ENCODE results near the gene PELI1.

DNA sequence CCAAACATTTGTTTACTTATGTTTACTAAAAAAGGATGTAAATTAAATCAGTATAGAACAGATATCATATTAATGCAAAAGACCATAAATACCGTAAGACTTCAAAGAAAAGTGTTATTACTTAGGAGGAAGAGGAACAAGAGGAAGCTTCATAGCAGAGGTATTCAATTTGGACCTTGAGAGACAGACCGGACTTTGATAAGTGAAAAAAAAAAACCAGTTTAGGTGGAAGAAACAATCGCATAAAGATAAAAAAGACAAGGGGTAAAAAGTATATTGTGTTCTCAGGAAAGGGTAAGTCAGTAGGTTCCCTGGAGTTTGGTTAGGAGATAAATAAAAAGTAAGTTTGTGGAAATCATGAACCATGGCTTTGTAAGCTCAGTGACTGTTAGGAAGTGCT lies 17.6 kb downstream of the PELI1 start:
- no peak for TF ChIP-seq BHLHE40 (IDR thresholded peaks at IDR 0.05; ENCODE audit: borderline replicate concordance)
- no peak for TF ChIP-seq NFRKB (IDR thresholded peaks at IDR 0.05)
- TF ChIP-seq SUZ12 (IDR thresholded peaks at IDR 0.05): no peak
- TF ChIP-seq FOXK2 (IDR thresholded peaks at IDR 0.05): no peak
- no peak for TF ChIP-seq FOXA1 (IDR thresholded peaks at IDR 0.05)

Measured in HEK293T (cell line).